ENCODE results near the gene SPINT3. TPM values are rescaled to one million over a fixed set of nuclear protein-coding genes. Genes with fewer than 3 reads are reported as not detected.

SPINT3 gene
- total RNA-seq, 4 donors from 2014 or later, result not detected

DNA sequence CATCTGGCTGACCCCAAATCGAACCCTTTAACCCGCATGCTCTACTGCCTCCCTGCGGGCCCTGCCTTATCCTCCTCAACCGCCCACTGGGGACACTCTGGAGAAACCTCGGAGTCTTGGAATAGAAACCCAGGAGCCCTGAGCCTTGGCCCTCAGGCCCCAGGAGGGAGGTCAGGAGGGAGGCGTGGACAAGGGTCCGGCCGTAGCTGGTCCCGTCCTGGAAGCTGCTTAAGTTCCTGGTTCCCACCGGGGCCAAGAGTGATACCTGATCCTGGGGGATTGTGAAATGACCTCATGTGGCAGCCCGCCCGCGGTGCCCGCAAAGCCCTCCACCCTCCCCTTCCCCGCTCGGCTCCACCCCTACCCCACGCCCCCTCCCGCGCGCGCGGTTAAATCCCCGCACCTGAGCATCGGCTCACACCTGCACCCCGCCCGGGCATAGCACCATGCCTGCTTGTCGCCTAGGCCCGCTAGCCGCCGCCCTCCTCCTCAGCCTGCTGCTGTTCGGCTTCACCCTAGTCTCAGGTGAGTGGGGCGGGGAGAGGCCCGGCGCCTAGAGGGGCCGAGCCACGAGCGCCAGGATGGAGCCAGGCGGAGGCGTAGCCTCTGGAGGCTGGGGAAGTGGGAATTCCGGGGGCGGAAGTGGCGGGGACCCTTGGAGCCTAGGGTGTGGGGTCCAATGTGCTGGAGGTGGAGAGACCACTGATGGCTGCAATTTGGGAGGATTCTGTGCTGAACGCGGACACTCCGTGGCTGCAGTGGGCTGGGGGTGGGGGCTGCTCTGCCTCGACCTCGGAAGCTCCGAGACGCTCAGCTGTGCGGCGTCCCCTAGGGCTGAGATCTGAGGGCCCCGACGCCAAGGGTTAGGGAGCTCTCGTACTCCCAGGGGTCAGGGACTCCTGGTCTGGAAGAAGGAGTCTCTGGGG, 45.8 kb downstream of the SPINT3 start, which contains the start of gene WFDC2:
TSS of gene WFDC2 (plus strand) at position 418 of the 926 bp plus-strand sequence. CDS start at position 447, 29 bp downstream.
- H3K4me1 ChIP-seq, result peaks cover 20 to 24% (median 23%) of the 10 kb centered on the region in 4 donors
- TF ChIP-seq POLR2AphosphoS5 (IDR thresholded peaks at IDR 0.05) (no peak), POLR2A (IDR thresholded peaks at IDR 0.05; ENCODE audit: low read depth) (no peak), EP300 (IDR thresholded peaks at IDR 0.05) (no peak)
- TF ChIP-seq, protein P1, sequence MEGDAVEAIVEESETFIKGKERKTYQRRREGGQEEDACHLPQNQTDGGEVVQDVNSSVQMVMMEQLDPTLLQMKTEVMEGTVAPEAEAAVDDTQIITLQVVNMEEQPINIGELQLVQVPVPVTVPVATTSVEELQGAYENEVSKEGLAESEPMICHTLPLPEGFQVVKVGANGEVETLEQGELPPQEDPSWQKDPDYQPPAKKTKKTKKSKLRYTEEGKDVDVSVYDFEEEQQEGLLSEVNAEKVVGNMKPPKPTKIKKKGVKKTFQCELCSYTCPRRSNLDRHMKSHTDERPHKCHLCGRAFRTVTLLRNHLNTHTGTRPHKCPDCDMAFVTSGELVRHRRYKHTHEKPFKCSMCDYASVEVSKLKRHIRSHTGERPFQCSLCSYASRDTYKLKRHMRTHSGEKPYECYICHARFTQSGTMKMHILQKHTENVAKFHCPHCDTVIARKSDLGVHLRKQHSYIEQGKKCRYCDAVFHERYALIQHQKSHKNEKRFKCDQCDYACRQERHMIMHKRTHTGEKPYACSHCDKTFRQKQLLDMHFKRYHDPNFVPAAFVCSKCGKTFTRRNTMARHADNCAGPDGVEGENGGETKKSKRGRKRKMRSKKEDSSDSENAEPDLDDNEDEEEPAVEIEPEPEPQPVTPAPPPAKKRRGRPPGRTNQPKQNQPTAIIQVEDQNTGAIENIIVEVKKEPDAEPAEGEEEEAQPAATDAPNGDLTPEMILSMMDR (IDR thresholded peaks at IDR 0.05), result no peak
- H3K27ac ChIP-seq (replicated peaks in 1 of 4), result peak within 1 kb of the TSS; percentile 32 to 41 (median 33)
- peaks cover 0 to 42% (median 15%) of the 10 kb centered on the region in 4 donors for H3K27me3 ChIP-seq
- intact Hi-C loops (cut with DNase I), result no loop called here
- no peaks in the 10 kb centered on the region for H3K36me3 ChIP-seq
- DNase-seq (ENCODE audit: extremely low spot score), result no peak
- H3K9me3 ChIP-seq, result no peaks in the 10 kb centered on the region
- 30% methylated on average over 11 of the region's 54 CpGs for WGBS
- H3K4me3 ChIP-seq, result peak within 1 kb of the TSS; percentile 56 to 65 (median 60)

DNA sequence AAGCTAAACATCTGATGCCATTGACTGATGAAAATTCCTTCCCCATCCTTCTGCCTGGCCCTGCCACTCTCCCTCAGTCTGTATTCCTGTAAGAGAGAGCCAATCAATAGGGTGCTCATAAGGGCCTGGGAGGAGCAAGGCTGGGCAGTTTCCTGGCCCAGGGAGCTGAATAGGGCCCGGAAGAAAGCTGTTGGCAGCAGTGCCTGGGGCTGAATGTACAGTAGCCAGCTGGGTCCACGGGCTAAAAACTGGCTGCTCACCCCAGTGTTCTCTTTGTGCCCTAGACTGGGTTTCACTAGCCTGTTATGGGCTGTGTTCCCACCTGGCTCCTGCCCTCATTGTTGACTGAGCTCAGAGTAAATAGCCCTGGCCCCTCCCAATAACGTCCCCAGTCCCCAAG, 47.6 kb downstream of the SPINT3 start:
- intact Hi-C loops (cut with DNase I), result no loop called here
- Histone ChIP-seq H3K27ac (replicated peaks in 1 of 4) (no peak overlapping the region), H3K4me3 (no peak overlapping the region), H3K4me1 (peaks cover 20 to 24% (median 23%) of the 10 kb centered on the region in 4 donors), H3K9me3 (no peaks in the 10 kb centered on the region), H3K27me3 (peaks cover 0 to 45% (median 15%) of the 10 kb centered on the region in 4 donors), H3K36me3 (no peaks in the 10 kb centered on the region)
- 68% methylated on average over 3 of the region's 3 CpGs for WGBS
- no peak for TF ChIP-seq EP300 (IDR thresholded peaks at IDR 0.05)
- no peak for TF ChIP-seq POLR2AphosphoS5 (IDR thresholded peaks at IDR 0.05)
- DNase-seq (ENCODE audit: extremely low spot score), result no peak

DNA sequence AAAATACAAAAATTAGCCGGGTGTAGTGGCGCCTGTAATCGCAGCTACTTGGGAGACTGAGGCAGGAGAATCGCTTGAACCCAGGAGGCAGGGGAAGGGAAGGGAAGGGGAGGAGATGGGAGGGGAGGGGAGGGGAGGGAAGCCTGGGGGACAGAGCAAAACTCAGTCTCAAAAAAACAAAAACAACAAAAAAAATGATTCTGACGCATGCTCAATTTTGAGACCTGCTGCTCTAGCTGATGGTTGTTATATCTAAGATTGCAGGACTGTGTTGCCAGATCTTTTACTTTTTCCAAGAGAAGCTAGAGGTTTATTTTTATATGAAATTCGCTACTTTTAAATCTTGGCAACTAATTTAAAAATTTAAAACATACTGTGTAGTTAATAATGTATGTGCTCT, 48.2 kb downstream of the SPINT3 start:
- Histone ChIP-seq H3K9me3 (no peaks in the 10 kb centered on the region), H3K36me3 (no peaks in the 10 kb centered on the region), H3K4me3 (no peak overlapping the region), H3K27ac (replicated peaks in 1 of 4) (no peak overlapping the region), H3K27me3 (peaks cover 0 to 43% (median 15%) of the 10 kb centered on the region in 4 donors), H3K4me1 (peaks cover 20 to 24% (median 23%) of the 10 kb centered on the region in 4 donors)
- TF ChIP-seq, protein P1 (IDR thresholded peaks at IDR 0.05), result no peak
- TF ChIP-seq POLR2AphosphoS5 (IDR thresholded peaks at IDR 0.05) (no peak), POLR2A (IDR thresholded peaks at IDR 0.05; ENCODE audit: low read depth) (no peak), EP300 (IDR thresholded peaks at IDR 0.05) (no peak)
- WGBS, result 93% methylated on average over 6 of the region's 6 CpGs
- no peak for DNase-seq (ENCODE audit: extremely low spot score)
- intact Hi-C loops (cut with DNase I), result no loop called here

DNA sequence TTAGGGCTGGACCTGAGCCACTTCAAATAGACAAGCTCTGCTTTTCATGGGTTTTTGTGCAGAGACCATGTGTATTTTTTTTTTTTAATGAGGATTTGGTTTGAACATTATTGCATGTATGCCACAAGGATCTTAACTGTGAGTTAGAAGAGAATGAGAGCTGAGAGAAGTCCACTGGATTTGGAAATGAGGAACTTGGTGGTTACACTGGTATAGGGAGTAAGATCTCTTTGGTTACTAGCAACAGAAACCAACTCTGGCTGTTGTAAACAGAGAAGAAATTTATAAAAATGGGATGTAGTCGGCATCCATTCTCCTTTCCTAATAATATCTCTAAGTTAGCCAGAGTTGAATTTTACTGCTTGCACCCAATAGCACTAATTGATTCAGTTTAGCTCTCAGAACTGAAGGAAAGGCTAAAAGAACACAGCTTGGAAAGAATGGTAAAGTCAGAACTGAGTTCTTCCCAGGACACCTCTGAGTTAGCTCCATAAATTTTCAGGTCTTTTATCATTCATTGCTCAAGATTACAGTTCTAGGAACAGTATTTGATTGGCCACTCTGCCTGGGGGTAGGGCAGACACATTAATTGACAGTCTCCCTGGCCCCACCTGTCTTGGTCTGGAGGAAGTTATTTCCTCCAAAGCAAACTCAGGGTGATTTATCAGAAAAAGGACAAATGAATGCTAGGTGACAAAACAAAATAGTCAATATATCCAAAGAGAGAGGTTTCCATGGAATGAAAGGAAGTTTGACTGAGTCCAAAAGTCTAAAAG, 49.7 kb downstream of the SPINT3 start:
- intact Hi-C loops (cut with DNase I), result no loop called here
- peaks cover 0 to 30% (median 14%) of the 10 kb centered on the region in 4 donors for H3K27me3 ChIP-seq
- H3K4me3 ChIP-seq, result no peak overlapping the region
- no peak for DNase-seq (ENCODE audit: extremely low spot score)
- H3K36me3 ChIP-seq, result no peaks in the 10 kb centered on the region
- 63% methylated on average over 1 of the region's 1 CpG for WGBS
- no peak for TF ChIP-seq POLR2A (IDR thresholded peaks at IDR 0.05; ENCODE audit: low read depth)
- TF ChIP-seq, protein P1 (IDR thresholded peaks at IDR 0.05), result no peak
- TF ChIP-seq POLR2AphosphoS5 (IDR thresholded peaks at IDR 0.05), result no peak
- no peak for TF ChIP-seq EP300 (IDR thresholded peaks at IDR 0.05)
- H3K9me3 ChIP-seq, result no peaks in the 10 kb centered on the region
- H3K4me1 ChIP-seq, result peaks cover 16 to 17% (median 16%) of the 10 kb centered on the region in 4 donors
- H3K27ac ChIP-seq (replicated peaks in 1 of 4), result no peak overlapping the region

DNA sequence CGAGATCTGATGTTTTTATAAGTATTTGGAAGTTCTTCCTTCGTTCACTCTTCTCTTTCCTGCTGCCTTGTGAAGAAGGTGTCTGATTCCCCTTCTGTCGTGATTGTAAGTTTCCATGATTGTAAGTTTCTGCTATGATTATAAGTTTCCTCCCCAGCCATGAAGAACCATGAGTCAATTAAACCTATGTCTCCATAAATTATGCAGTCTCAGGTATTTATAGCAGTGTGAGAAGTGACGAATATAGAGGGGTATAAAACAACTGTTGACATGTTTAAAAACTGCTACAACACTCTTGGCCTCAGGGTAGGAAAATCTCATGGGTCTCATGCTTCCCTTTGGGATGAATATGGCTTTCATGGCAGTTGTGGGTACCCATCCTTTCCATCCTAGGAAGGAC, 51.7 kb downstream of the SPINT3 start:
- intact Hi-C loops (cut with DNase I), result no loop called here
- Histone ChIP-seq H3K4me3 (no peak overlapping the region), H3K4me1 (no peaks in the 10 kb centered on the region), H3K27me3 (peaks cover 0 to 11% (median 1%) of the 10 kb centered on the region in 4 donors), H3K9me3 (no peaks in the 10 kb centered on the region), H3K27ac (replicated peaks in 1 of 4) (no peak overlapping the region), H3K36me3 (no peaks in the 10 kb centered on the region)
- no peak for TF ChIP-seq POLR2A (IDR thresholded peaks at IDR 0.05; ENCODE audit: low read depth)
- TF ChIP-seq POLR2AphosphoS5 (IDR thresholded peaks at IDR 0.05), result no peak
- no peak for TF ChIP-seq EP300 (IDR thresholded peaks at IDR 0.05)
- TF ChIP-seq, protein P1 (IDR thresholded peaks at IDR 0.05), result no peak
- DNase-seq (ENCODE audit: extremely low spot score), result no peak
- 82% methylated on average over 4 of the region's 4 CpGs for WGBS

All from esophagus muscularis mucosa (tissue), 4 donors.